Measurements from ENCODE around the gene PLCB4. TPM values are rescaled to one million over a fixed set of nuclear protein-coding genes. Genes with fewer than 3 reads are reported as not detected.

PLCB4 gene
- total RNA-seq, 4 donors from 2014 or later, result 20.6 to 45.9 (median 34.2) TPM

DNA sequence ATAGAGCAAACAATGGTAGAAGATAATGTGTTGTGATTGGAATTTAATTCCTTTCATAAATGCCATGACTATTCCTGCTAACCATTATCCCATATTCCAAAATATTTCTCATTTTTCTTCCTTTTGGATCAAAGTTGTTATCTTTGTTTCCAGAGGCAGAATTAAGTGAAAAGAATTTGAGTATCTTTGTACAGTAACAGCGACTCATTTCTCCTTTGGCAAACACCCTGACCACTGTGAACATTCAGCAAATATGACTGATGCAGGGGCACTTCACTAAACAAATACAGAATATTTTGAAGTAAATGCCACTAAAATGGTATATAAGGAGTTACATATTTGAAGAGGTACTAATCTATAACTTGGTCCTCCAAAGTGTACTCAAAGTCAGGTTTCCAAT is 340.5 kb downstream of the PLCB4 start:
- H3K9me3 ChIP-seq, result no peaks in the 10 kb centered on the region
- 77 to 80% methylated on average over 1 of the region's 1 CpG for WGBS, 2 donors (ENCODE audit: low coverage in 1 of 2)
- H3K27me3 ChIP-seq, result no peaks in the 10 kb centered on the region
- no peaks in the 10 kb centered on the region for H3K4me1 ChIP-seq
- intact Hi-C loops (cut with DNase I; ENCODE audit: low total_unique reads) (loop anchor here (5.0 kb wide), 1 partner anchor 198 kb away; no protein-coding TSS in a partner anchor), in situ Hi-C loops (cut with MboI; ENCODE audit: low pct_ligation_motif_present in 1 of 4, low pct_unique_long_range_greater_than_20kb in 1 of 4, low sequenced_read_pairs in 3 of 4) (loop anchor here in 3 of 4 donors (5.0 to 25.0 kb wide), 3 partner anchors 195 to 503 kb away; no protein-coding TSS in a partner anchor)
- no peak for DNase-seq
- H3K36me3 ChIP-seq, result peaks cover 0 to 3% (median 0%) of the 10 kb centered on the region in 4 donors
- H3K27ac ChIP-seq, result no peak overlapping the region
- no peak overlapping the region for H3K4me3 ChIP-seq
- TF ChIP-seq, protein P1, sequence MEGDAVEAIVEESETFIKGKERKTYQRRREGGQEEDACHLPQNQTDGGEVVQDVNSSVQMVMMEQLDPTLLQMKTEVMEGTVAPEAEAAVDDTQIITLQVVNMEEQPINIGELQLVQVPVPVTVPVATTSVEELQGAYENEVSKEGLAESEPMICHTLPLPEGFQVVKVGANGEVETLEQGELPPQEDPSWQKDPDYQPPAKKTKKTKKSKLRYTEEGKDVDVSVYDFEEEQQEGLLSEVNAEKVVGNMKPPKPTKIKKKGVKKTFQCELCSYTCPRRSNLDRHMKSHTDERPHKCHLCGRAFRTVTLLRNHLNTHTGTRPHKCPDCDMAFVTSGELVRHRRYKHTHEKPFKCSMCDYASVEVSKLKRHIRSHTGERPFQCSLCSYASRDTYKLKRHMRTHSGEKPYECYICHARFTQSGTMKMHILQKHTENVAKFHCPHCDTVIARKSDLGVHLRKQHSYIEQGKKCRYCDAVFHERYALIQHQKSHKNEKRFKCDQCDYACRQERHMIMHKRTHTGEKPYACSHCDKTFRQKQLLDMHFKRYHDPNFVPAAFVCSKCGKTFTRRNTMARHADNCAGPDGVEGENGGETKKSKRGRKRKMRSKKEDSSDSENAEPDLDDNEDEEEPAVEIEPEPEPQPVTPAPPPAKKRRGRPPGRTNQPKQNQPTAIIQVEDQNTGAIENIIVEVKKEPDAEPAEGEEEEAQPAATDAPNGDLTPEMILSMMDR (IDR thresholded peaks at IDR 0.05), result no peak
- no peak for TF ChIP-seq EP300 (IDR thresholded peaks at IDR 0.05; ENCODE audit: low read depth)
- TF ChIP-seq POLR2A (IDR thresholded peaks at IDR 0.05), result no peak
- no peak for TF ChIP-seq POLR2AphosphoS5 (IDR thresholded peaks at IDR 0.05)

DNA sequence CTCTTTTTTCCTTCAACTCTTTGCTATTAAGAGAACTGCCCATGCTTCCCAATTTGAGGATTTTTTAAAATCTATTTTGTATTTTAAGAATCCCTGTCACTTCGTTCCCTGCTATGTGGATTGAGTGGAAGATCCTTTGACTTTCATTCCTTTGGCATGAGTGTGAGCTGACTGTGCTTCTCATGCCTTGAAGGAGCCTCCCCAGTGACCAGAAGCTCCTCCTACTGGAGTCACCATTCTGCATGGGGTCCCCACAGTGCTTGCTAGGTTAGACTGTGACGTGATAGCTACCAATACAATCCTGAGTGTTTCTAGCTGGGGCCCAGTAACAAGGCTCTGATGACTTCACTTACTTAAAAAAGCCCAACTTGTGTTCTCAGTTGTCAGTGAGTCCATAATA is 341.1 kb downstream of the PLCB4 start:
- in situ Hi-C loops (cut with MboI; ENCODE audit: low pct_ligation_motif_present in 1 of 4, low pct_unique_long_range_greater_than_20kb in 1 of 4, low sequenced_read_pairs in 3 of 4), result loop anchor here (5.0 to 25.0 kb wide), 3 partner anchors 195 to 502 kb away; no protein-coding TSS in a partner anchor
- H3K4me3 ChIP-seq, result no peak overlapping the region
- WGBS, 2 donors (ENCODE audit: low coverage in 1 of 2), result 88 to 90% methylated on average over 2 of the region's 2 CpGs
- H3K36me3 ChIP-seq, result peaks cover 0 to 3% (median 0%) of the 10 kb centered on the region in 4 donors
- H3K4me1 ChIP-seq, result no peaks in the 10 kb centered on the region
- no peaks in the 10 kb centered on the region for H3K9me3 ChIP-seq
- no peak for DNase-seq
- no peaks in the 10 kb centered on the region for H3K27me3 ChIP-seq
- intact Hi-C loops (cut with DNase I; ENCODE audit: low total_unique reads), result loop anchor here (5.0 kb wide), 1 partner anchor 197 kb away; no protein-coding TSS in a partner anchor
- TF ChIP-seq, protein P1 (IDR thresholded peaks at IDR 0.05), result no peak
- no peak for TF ChIP-seq POLR2AphosphoS5 (IDR thresholded peaks at IDR 0.05)
- no peak for TF ChIP-seq POLR2A (IDR thresholded peaks at IDR 0.05)
- no peak for TF ChIP-seq EP300 (IDR thresholded peaks at IDR 0.05; ENCODE audit: low read depth)
- H3K27ac ChIP-seq, result no peak overlapping the region

DNA sequence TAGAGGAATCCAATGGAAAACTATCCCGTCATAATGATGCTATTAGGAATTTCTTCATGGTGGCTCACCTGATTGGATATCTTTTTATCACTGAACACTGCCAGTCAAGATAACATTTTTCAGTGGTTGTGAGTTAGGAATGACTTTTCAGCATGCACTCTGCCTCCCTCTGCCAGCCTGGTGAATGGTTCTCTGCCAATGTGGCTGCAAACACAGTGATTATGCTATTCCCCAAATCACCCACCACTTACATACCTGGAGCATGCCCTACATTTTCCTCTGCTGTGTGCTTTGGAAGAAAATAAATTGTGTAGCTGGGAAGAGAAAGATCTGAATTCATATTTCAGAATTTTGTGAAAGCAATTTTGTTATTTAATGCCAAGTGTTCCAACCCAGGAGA is 342.9 kb downstream of the PLCB4 start:
- DNase-seq, result no peak
- Histone ChIP-seq H3K36me3 (peaks cover 0 to 3% (median 0%) of the 10 kb centered on the region in 4 donors), H3K27ac (no peak overlapping the region), H3K4me1 (no peaks in the 10 kb centered on the region), H3K27me3 (no peaks in the 10 kb centered on the region), H3K4me3 (no peak overlapping the region), H3K9me3 (no peaks in the 10 kb centered on the region)
- in situ Hi-C loops (cut with MboI; ENCODE audit: low pct_ligation_motif_present in 1 of 4, low pct_unique_long_range_greater_than_20kb in 1 of 4, low sequenced_read_pairs in 3 of 4), result loop anchor here in 2 of 4 donors (5.0 to 25.0 kb wide), 3 partner anchors 193 to 500 kb away; no protein-coding TSS in a partner anchor
- intact Hi-C loops (cut with DNase I; ENCODE audit: low total_unique reads), result no loop called here
- TF ChIP-seq POLR2AphosphoS5 (IDR thresholded peaks at IDR 0.05), result no peak
- TF ChIP-seq, protein P1 (IDR thresholded peaks at IDR 0.05), result no peak
- TF ChIP-seq EP300 (IDR thresholded peaks at IDR 0.05; ENCODE audit: low read depth), result no peak
- no peak for TF ChIP-seq POLR2A (IDR thresholded peaks at IDR 0.05)
- WGBS, 2 donors (ENCODE audit: low coverage in 1 of 2), result 90 to 93% methylated on average over 1 of the region's 1 CpG

DNA sequence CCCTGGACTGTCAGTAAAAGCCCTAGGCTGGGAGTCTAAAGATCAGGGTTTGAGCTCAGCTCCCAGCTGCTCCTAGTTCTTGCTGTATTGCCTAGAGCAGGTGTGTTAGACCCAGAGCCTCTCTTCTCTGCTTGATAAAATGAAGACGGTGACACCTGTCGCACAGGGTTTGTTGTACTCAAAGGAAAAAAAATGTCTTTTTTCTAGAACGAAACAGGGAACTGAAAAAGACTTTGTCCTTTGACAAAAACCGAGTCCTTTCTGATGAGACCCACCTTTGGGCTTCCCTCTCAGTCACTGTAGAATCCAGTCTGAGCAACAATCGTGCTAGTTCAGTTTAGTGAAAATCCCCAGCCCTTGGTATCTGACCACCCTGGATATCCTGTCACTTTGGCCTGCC is 343.4 kb downstream of the PLCB4 start:
- in situ Hi-C loops (cut with MboI; ENCODE audit: low pct_ligation_motif_present in 1 of 4, low pct_unique_long_range_greater_than_20kb in 1 of 4, low sequenced_read_pairs in 3 of 4), result loop anchor here in 2 of 4 donors (5.0 to 25.0 kb wide), 3 partner anchors 192 to 500 kb away; no protein-coding TSS in a partner anchor
- 79 to 86% methylated on average over 2 to 5 of the region's 5 CpGs for WGBS, 2 donors (ENCODE audit: low coverage in 1 of 2)

More for the DNA sequence above, 343.4 kb downstream of the PLCB4 start:
- H3K4me1 ChIP-seq, result no peaks in the 10 kb centered on the region
- intact Hi-C loops (cut with DNase I; ENCODE audit: low total_unique reads), result no loop called here
- no peak for TF ChIP-seq POLR2A (IDR thresholded peaks at IDR 0.05)
- TF ChIP-seq, protein P1 (IDR thresholded peaks at IDR 0.05), result no peak
- TF ChIP-seq EP300 (IDR thresholded peaks at IDR 0.05; ENCODE audit: low read depth), result no peak
- H3K36me3 ChIP-seq, result peaks cover 0 to 3% (median 0%) of the 10 kb centered on the region in 4 donors
- DNase-seq, result peak; percentile 11
- no peaks in the 10 kb centered on the region for H3K9me3 ChIP-seq
- H3K4me3 ChIP-seq, result no peak overlapping the region
- no peak overlapping the region for H3K27ac ChIP-seq
- H3K27me3 ChIP-seq, result no peaks in the 10 kb centered on the region

Data from transverse colon (tissue), 4 donors.